ENCODE data around the gene ARHGAP6. TPM values are rescaled to one million over a fixed set of nuclear protein-coding genes. Genes with fewer than 3 reads are reported as not detected.

Gene ARHGAP6
- total and polyA plus RNA-seq, 2 donors (not counting 3 experiments of a cell fraction or from before 2014, with no cell fraction given) = 0.69 to 0.83 TPM

DNA sequence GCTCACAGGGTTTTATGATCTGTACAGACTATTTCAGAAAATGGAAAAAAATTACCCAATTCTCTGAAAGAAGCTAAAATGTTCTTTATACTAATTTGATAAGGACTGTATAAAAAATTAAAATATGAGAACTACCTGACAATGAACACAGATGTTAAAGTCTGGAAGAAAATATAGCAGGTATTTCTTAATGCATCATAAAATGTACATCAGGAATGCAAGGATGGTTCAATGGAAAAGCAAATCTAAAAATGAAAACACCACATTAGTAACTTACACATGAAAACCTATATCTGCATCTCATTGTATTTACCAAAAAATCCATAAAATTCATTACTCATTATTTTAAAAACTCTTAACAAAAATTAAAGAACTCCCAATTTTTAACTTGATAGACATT, 39.4 kb downstream of the ARHGAP6 start:
- H3K27me3 ChIP-seq (ENCODE audit: control insufficient read depth in 2 of 2, insufficient read depth in 2 of 2, low read length in 2 of 2) = no peaks in the 10 kb centered on the region
- no peaks in the 10 kb centered on the region for H3K4me1 ChIP-seq (ENCODE audit: control insufficient read depth, extremely low read depth, insufficient read depth, low read length)
- H3K27ac ChIP-seq (ENCODE audit: insufficient read depth, low read depth, low read length) = no peak overlapping the region
- no peak for FAIRE-seq
- ChIA-PET CTCF (no interaction called here), POLR2A (no interaction called here)
- BruUV-seq (replicated peaks) = no TSS peak
- H2AFZ ChIP-seq (ENCODE audit: low read depth, low read length) = no peak overlapping the region
- H3K9ac ChIP-seq (replicated peaks; ENCODE audit: extremely low read depth, insufficient read depth, low read length) = no peak overlapping the region
- H3K9me1 ChIP-seq (replicated peaks; ENCODE audit: control insufficient read depth, extremely low read depth, insufficient read depth, low read length) = no peaks in the 10 kb centered on the region
- H4K20me1 ChIP-seq (replicated peaks; ENCODE audit: control insufficient read depth, extremely low read depth, insufficient read depth, low read length) = no peaks in the 10 kb centered on the region
- no peak overlapping the region for H3K4me3 ChIP-seq (replicated peaks in 1 of 3; ENCODE audit: insufficient read depth in 1 of 3, low read depth in 1 of 3, low read length in 3 of 3)
- H3K79me2 ChIP-seq (ENCODE audit: control insufficient read depth, insufficient read depth, low read length) = no peaks in the 10 kb centered on the region
- DNase-seq (ENCODE audit: low read depth, low spot score) = no peak
- TF ChIP-seq FOS (IDR thresholded peaks at IDR 0.05; ENCODE audit: borderline replicate concordance, insufficient read depth, low read length) = no peak
- TF ChIP-seq JUN (IDR thresholded peaks at IDR 0.05; ENCODE audit: borderline replicate concordance, insufficient read depth, insufficient read length, low read depth) = no peak
- TF ChIP-seq MYC (IDR thresholded peaks at IDR 0.05; ENCODE audit: low read depth, low read length) = no peak
- TF ChIP-seq, protein P1, sequence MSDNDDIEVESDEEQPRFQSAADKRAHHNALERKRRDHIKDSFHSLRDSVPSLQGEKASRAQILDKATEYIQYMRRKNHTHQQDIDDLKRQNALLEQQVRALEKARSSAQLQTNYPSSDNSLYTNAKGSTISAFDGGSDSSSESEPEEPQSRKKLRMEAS (IDR thresholded peaks at IDR 0.05; ENCODE audit: insufficient read depth, insufficient read length) = no peak
- no peak for TF ChIP-seq POLR2AphosphoS5 (IDR thresholded peaks at IDR 0.05; ENCODE audit: insufficient read depth, low read depth, low read length)
- no peak for TF ChIP-seq GATA2 (IDR thresholded peaks at IDR 0.05; ENCODE audit: insufficient read depth, insufficient read length, low read depth, low read length)
- no peak for TF ChIP-seq POLR2A (IDR thresholded peaks at IDR 0.05; ENCODE audit: low read depth, low read length)
- TF ChIP-seq EZH2 (IDR thresholded peaks at IDR 0.05; ENCODE audit: borderline replicate concordance, low read depth, low read length, severe bottlenecking) = no peak
- TF ChIP-seq, protein P2, sequence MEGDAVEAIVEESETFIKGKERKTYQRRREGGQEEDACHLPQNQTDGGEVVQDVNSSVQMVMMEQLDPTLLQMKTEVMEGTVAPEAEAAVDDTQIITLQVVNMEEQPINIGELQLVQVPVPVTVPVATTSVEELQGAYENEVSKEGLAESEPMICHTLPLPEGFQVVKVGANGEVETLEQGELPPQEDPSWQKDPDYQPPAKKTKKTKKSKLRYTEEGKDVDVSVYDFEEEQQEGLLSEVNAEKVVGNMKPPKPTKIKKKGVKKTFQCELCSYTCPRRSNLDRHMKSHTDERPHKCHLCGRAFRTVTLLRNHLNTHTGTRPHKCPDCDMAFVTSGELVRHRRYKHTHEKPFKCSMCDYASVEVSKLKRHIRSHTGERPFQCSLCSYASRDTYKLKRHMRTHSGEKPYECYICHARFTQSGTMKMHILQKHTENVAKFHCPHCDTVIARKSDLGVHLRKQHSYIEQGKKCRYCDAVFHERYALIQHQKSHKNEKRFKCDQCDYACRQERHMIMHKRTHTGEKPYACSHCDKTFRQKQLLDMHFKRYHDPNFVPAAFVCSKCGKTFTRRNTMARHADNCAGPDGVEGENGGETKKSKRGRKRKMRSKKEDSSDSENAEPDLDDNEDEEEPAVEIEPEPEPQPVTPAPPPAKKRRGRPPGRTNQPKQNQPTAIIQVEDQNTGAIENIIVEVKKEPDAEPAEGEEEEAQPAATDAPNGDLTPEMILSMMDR (IDR thresholded peaks at IDR 0.05; ENCODE audit: extremely low read depth in 1 of 2, insufficient read depth in 1 of 2, low read depth in 1 of 2, low read length in 2 of 2) = no peak
- H3K9me3 ChIP-seq (replicated peaks; ENCODE audit: control insufficient read depth, insufficient read depth, low read length) = no peaks in the 10 kb centered on the region
- no peak overlapping the region for H3K4me2 ChIP-seq (ENCODE audit: insufficient read depth, low read length)
- no peaks in the 10 kb centered on the region for H3K36me3 ChIP-seq (ENCODE audit: control insufficient read depth in 2 of 2, extremely low read depth in 1 of 2, insufficient read depth in 2 of 2, low read length in 2 of 2)
- intact Hi-C loops (cut with micrococcal nuclease) (no loop called here), dilution Hi-C loops (cut with MboI; ENCODE audit: extremely low pct_ligation_motif_present, low sequenced_read_pairs) (no loop called here)
